ENCODE results near the gene TACR1.

Gene TACR1

DNA sequence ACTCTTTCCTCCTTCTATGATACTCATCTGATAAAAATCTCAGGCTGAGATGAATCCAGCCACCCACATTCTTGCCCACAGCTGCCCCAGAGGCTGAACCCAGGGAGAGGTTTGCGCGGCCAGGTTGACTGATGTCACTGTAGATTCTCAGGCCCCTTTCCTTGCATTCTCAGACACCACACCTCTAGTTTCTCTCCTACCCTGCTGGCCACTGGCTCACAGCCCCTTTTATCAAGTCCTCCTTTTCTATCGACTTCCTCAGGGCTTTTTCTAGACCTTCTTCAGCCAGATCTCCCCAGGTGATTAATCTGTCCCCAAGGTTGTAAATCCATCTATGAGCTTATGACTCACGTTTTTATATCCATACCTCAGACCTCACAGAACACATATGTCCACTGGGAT, 99.8 kb downstream of the TACR1 start:
- Histone ChIP-seq H3K27ac (ENCODE audit: extremely low read depth, low read depth, low read length) (no peak overlapping the region), H3K36me3 (ENCODE audit: control insufficient read depth in 2 of 2, insufficient read depth in 1 of 2, low read length in 2 of 2) (no peaks in the 10 kb centered on the region), H3K4me3 (ENCODE audit: low read depth, low read length) (no peak overlapping the region), H3K4me1 (ENCODE audit: control insufficient read depth, insufficient read depth, low read length) (peaks cover 5% of the 10 kb centered on the region), H3K9me3 (ENCODE audit: control insufficient read depth, insufficient read depth, low read depth, low read length) (no peaks in the 10 kb centered on the region)
- POLR2A ChIA-PET = no interaction called here
- CTCF ChIA-PET = interaction anchor here (0.5 to 1.7 kb wide), 15 partner anchors 9 to 306 kb away, joined by 3 to 7 read pairs (median 4); partner anchors contain the start of gene TACR1
- TF ChIP-seq ZNF626 (tag by site-specific recombination; IDR thresholded peaks at IDR 0.05) = no peak
- 0 out of 2 replicates have a peak, but pooled peaks have one; percentile 8 for TF ChIP-seq ZNF366 (tag by site-specific recombination; conservative IDR thresholded peaks at IDR 0.05)
- TF ChIP-seq, protein P1, sequence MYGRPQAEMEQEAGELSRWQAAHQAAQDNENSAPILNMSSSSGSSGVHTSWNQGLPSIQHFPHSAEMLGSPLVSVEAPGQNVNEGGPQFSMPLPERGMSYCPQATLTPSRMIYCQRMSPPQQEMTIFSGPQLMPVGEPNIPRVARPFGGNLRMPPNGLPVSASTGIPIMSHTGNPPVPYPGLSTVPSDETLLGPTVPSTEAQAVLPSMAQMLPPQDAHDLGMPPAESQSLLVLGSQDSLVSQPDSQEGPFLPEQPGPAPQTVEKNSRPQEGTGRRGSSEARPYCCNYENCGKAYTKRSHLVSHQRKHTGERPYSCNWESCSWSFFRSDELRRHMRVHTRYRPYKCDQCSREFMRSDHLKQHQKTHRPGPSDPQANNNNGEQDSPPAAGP (tag by site-specific recombination; IDR thresholded peaks at IDR 0.05) = no peak

DNA sequence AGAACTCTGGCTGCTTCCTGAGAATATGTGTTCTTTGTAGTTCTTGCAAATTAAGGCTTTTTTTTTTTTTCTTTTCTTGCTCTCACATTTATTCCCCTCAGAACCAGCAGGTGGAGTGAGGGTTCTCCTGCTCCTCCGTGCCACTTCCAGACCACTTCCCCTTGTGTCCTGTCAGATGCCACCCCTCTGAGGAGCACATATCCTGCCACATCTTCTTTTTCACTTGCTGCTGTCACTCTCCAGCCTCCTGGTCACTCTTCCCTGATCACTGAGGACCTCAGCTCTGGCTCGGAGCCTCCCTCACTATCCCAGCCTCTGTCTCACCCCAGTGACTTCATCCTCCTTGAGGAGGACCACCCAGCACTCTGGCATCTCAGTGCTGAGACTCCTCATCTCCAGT, 100.5 kb downstream of the TACR1 start:
- Histone ChIP-seq H3K4me1 (ENCODE audit: control insufficient read depth, insufficient read depth, low read length) (peaks cover 5% of the 10 kb centered on the region), H3K9me3 (ENCODE audit: control insufficient read depth, insufficient read depth, low read depth, low read length) (no peaks in the 10 kb centered on the region), H3K36me3 (ENCODE audit: control insufficient read depth in 2 of 2, insufficient read depth in 1 of 2, low read length in 2 of 2) (no peaks in the 10 kb centered on the region), H3K4me3 (ENCODE audit: low read depth, low read length) (no peak overlapping the region), H3K27ac (ENCODE audit: extremely low read depth, low read depth, low read length) (no peak overlapping the region)
- ChIA-PET CTCF (interaction anchor here (0.5 to 1.7 kb wide), 14 partner anchors 26 to 307 kb away, joined by 3 to 10 read pairs (median 4); partner anchors contain the start of gene TACR1), POLR2A (no interaction called here)
- TF ChIP-seq ZNF138 (tag by site-specific recombination; IDR thresholded peaks at IDR 0.05; ENCODE audit: borderline replicate concordance) (no peak), ZNF626 (tag by site-specific recombination; IDR thresholded peaks at IDR 0.05) (no peak), ZNF600 (tag by site-specific recombination; IDR thresholded peaks at IDR 0.05) (peak; percentile 67), ZNF621 (tag by site-specific recombination; IDR thresholded peaks at IDR 0.05) (no peak), ZNF416 (tag by site-specific recombination; IDR thresholded peaks at IDR 0.05) (no peak), ZNF510 (tag by site-specific recombination; IDR thresholded peaks at IDR 0.05; ENCODE audit: insufficient replicate concordance) (no peak), ZSCAN23 (tag by site-specific recombination; IDR thresholded peaks at IDR 0.05) (no peak), ZNF677 (tag by site-specific recombination; IDR thresholded peaks at IDR 0.05) (no peak), ZNF747 (tag by site-specific recombination; IDR thresholded peaks at IDR 0.05) (no peak), ZNF169 (tag by site-specific recombination; IDR thresholded peaks at IDR 0.05) (no peak), ZNF521 (tag by site-specific recombination; IDR thresholded peaks at IDR 0.05) (no peak), ZBTB21 (tag by site-specific recombination; IDR thresholded peaks at IDR 0.05) (no peak), ZNF341 (tag by site-specific recombination; IDR thresholded peaks at IDR 0.05; ENCODE audit: low read depth) (no peak), HOXA7 (CRISPR knock-in tag; IDR thresholded peaks at IDR 0.05; ENCODE audit: borderline replicate concordance) (no peak), ZNF121 (tag by site-specific recombination; IDR thresholded peaks at IDR 0.05) (no peak), SALL2 (tag by site-specific recombination; IDR thresholded peaks at IDR 0.05; ENCODE audit: borderline replicate concordance) (no peak), ZNF184 (tag by site-specific recombination; IDR thresholded peaks at IDR 0.05) (no peak), ZNF501 (tag by site-specific recombination; IDR thresholded peaks at IDR 0.05) (no peak), ZNF391 (tag by site-specific recombination; IDR thresholded peaks at IDR 0.05; ENCODE audit: borderline replicate concordance, low read depth) (no peak), ZNF37A (tag by site-specific recombination; IDR thresholded peaks at IDR 0.05) (no peak)
- TF ChIP-seq, protein P2, sequence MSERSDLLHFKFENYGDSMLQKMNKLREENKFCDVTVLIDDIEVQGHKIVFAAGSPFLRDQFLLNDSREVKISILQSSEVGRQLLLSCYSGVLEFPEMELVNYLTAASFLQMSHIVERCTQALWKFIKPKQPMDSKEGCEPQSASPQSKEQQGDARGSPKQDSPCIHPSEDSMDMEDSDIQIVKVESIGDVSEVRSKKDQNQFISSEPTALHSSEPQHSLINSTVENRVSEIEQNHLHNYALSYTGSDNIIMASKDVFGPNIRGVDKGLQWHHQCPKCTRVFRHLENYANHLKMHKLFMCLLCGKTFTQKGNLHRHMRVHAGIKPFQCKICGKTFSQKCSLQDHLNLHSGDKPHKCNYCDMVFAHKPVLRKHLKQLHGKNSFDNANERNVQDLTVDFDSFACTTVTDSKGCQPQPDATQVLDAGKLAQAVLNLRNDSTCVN (tag by site-specific recombination; optimal IDR thresholded peaks at IDR 0.05) = no peak
- TF ChIP-seq, protein P3, sequence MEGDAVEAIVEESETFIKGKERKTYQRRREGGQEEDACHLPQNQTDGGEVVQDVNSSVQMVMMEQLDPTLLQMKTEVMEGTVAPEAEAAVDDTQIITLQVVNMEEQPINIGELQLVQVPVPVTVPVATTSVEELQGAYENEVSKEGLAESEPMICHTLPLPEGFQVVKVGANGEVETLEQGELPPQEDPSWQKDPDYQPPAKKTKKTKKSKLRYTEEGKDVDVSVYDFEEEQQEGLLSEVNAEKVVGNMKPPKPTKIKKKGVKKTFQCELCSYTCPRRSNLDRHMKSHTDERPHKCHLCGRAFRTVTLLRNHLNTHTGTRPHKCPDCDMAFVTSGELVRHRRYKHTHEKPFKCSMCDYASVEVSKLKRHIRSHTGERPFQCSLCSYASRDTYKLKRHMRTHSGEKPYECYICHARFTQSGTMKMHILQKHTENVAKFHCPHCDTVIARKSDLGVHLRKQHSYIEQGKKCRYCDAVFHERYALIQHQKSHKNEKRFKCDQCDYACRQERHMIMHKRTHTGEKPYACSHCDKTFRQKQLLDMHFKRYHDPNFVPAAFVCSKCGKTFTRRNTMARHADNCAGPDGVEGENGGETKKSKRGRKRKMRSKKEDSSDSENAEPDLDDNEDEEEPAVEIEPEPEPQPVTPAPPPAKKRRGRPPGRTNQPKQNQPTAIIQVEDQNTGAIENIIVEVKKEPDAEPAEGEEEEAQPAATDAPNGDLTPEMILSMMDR (tag by site-specific recombination; IDR thresholded peaks at IDR 0.05) = peak; percentile 38; the same call in 1 of the 2 replicates
- TF ChIP-seq, protein P4, sequence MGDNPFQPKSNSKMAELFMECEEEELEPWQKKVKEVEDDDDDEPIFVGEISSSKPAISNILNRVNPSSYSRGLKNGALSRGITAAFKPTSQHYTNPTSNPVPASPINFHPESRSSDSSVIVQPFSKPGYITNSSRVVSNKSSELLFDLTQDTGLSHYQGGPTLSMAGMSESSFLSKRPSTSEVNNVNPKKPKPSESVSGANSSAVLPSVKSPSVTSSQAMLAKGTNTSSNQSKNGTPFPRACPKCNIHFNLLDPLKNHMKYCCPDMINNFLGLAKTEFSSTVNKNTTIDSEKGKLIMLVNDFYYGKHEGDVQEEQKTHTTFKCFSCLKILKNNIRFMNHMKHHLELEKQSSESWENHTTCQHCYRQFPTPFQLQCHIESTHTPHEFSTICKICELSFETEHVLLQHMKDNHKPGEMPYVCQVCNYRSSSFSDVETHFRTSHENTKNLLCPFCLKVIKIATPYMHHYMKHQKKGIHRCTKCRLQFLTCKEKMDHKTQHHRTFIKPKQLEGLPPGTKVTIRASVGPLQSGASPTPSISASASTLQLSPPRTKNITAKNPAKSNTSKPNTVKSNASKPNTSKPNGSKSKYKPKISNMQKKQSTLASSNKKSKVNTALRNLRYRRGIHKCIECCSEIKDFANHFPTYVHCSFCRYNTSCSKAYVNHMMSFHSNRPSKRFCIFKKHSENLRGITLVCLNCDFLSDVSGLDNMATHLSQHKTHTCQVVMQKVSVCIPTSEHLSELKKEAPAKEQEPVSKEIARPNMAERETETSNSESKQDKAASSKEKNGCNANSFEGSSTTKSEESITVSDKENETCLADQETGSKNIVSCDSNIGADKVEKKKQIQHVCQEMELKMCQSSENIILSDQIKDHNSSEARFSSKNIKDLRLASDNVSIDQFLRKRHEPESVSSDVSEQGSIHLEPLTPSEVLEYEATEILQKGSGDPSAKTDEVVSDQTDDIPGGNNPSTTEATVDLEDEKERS (tag by site-specific recombination; IDR thresholded peaks at IDR 0.05) = no peak

Data from HEK293 (cell line).